Measurements from ENCODE around the gene NACC2. TPM values are rescaled to one million over a fixed set of nuclear protein-coding genes. Genes with fewer than 3 reads are reported as not detected.
A peak's percentile ranks its signal among the peaks of the same experiment; 100 is the strongest.

Gene NACC2
- total and polyA plus RNA-seq, 8 donors: 3.6 to 29.5 (median 5.5) TPM

GRCh38 chr9:136049491-136050265 lies 45.4 kb downstream of the NACC2 start:
- Histone ChIP-seq H3K27ac (peak overlapping the region in 1 of 2 donors; percentile 33), H3K4me1 (peaks cover 27 to 96% of the 10 kb centered on the region in 2 donors), H3K36me3 (peaks cover 0 to 52% of the 10 kb centered on the region in 2 donors), H3K27me3 (peaks cover 0 to 21% of the 10 kb centered on the region in 2 donors), H3K4me3 (no peak overlapping the region), H3K9me3 (no peaks in the 10 kb centered on the region)
- intact Hi-C loops (cut with DNase I): no loop called here
- DNase-seq: peak in 1 of 4 donors; percentile 76
- no peak for ATAC-seq
- no peak for TF ChIP-seq CTCF (IDR thresholded peaks at IDR 0.05)

GRCh38 chr9:136048560-136049411 lies 46.3 kb downstream of the NACC2 start:
- ATAC-seq (no peak), DNase-seq (peak in 1 of 4 donors; percentile 89)
- peaks cover 27 to 96% of the 10 kb centered on the region in 2 donors for H3K4me1 ChIP-seq
- peak overlapping the region in 1 of 2 donors; percentile 33 for H3K27ac ChIP-seq
- peaks cover 0 to 21% of the 10 kb centered on the region in 2 donors for H3K27me3 ChIP-seq
- H3K9me3 ChIP-seq: no peaks in the 10 kb centered on the region
- intact Hi-C loops (cut with DNase I): no loop called here
- H3K36me3 ChIP-seq: peaks cover 0 to 52% of the 10 kb centered on the region in 2 donors
- no peak overlapping the region for H3K4me3 ChIP-seq
- TF ChIP-seq CTCF (IDR thresholded peaks at IDR 0.05): no peak

GRCh38 chr9:136047775-136048559 lies 47.1 kb downstream of the NACC2 start:
- Histone ChIP-seq H3K27ac (no peak overlapping the region), H3K9me3 (no peaks in the 10 kb centered on the region), H3K27me3 (peaks cover 0 to 21% of the 10 kb centered on the region in 2 donors), H3K36me3 (peaks cover 0 to 52% of the 10 kb centered on the region in 2 donors), H3K4me1 (peaks cover 20 to 96% of the 10 kb centered on the region in 2 donors), H3K4me3 (no peak overlapping the region)
- no peak for ATAC-seq
- intact Hi-C loops (cut with DNase I): no loop called here
- TF ChIP-seq CTCF (IDR thresholded peaks at IDR 0.05): no peak
- DNase-seq: peak in 1 of 4 donors; percentile 55

GRCh38 chr9:136047076-136047774 lies 47.9 kb downstream of the NACC2 start:
- peaks cover 12 to 88% of the 10 kb centered on the region in 2 donors for H3K4me1 ChIP-seq
- H3K27ac ChIP-seq: peak overlapping the region in 1 of 2 donors; percentile 84
- ATAC-seq (no peak), DNase-seq (no peak)
- no peaks in the 10 kb centered on the region for H3K9me3 ChIP-seq
- intact Hi-C loops (cut with DNase I): no loop called here
- peaks cover 0 to 52% of the 10 kb centered on the region in 2 donors for H3K36me3 ChIP-seq
- no peak for TF ChIP-seq CTCF (IDR thresholded peaks at IDR 0.05)
- no peak overlapping the region for H3K4me3 ChIP-seq
- H3K27me3 ChIP-seq: peaks cover 0 to 15% of the 10 kb centered on the region in 2 donors

All from left lung (tissue), 10 donors.